ENCODE results near the gene QDPR.

QDPR gene

DNA sequence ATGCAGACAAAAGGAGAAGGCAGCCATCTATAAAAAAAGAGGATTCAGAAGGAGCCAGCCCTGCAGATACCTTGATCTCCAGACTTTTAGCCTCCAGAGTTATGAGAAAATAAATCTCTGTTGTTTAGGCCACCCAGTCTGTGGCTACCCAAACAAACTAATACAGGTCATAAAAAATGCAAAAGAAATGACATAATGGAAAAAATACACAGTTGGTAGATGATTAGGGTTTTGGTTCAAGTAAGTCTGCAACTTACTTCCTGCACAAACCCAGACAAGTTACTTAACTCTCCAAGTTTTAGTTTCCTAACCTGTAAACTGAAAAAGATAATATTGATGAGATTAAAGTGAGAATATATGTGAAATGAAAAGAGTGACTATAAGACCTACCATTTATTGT is 11.3 kb downstream of the QDPR start:
- no peak for TF ChIP-seq GABPA (IDR thresholded peaks at IDR 0.05; ENCODE audit: low read depth)
- TF ChIP-seq, protein P1, sequence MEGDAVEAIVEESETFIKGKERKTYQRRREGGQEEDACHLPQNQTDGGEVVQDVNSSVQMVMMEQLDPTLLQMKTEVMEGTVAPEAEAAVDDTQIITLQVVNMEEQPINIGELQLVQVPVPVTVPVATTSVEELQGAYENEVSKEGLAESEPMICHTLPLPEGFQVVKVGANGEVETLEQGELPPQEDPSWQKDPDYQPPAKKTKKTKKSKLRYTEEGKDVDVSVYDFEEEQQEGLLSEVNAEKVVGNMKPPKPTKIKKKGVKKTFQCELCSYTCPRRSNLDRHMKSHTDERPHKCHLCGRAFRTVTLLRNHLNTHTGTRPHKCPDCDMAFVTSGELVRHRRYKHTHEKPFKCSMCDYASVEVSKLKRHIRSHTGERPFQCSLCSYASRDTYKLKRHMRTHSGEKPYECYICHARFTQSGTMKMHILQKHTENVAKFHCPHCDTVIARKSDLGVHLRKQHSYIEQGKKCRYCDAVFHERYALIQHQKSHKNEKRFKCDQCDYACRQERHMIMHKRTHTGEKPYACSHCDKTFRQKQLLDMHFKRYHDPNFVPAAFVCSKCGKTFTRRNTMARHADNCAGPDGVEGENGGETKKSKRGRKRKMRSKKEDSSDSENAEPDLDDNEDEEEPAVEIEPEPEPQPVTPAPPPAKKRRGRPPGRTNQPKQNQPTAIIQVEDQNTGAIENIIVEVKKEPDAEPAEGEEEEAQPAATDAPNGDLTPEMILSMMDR (IDR thresholded peaks at IDR 0.05; ENCODE audit: insufficient read depth, low read length) = no peak
- TF ChIP-seq, protein P2, sequence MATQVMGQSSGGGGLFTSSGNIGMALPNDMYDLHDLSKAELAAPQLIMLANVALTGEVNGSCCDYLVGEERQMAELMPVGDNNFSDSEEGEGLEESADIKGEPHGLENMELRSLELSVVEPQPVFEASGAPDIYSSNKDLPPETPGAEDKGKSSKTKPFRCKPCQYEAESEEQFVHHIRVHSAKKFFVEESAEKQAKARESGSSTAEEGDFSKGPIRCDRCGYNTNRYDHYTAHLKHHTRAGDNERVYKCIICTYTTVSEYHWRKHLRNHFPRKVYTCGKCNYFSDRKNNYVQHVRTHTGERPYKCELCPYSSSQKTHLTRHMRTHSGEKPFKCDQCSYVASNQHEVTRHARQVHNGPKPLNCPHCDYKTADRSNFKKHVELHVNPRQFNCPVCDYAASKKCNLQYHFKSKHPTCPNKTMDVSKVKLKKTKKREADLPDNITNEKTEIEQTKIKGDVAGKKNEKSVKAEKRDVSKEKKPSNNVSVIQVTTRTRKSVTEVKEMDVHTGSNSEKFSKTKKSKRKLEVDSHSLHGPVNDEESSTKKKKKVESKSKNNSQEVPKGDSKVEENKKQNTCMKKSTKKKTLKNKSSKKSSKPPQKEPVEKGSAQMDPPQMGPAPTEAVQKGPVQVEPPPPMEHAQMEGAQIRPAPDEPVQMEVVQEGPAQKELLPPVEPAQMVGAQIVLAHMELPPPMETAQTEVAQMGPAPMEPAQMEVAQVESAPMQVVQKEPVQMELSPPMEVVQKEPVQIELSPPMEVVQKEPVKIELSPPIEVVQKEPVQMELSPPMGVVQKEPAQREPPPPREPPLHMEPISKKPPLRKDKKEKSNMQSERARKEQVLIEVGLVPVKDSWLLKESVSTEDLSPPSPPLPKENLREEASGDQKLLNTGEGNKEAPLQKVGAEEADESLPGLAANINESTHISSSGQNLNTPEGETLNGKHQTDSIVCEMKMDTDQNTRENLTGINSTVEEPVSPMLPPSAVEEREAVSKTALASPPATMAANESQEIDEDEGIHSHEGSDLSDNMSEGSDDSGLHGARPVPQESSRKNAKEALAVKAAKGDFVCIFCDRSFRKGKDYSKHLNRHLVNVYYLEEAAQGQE (IDR thresholded peaks at IDR 0.05; ENCODE audit: insufficient replicate concordance, low read depth) = no peak
- TF ChIP-seq SPI1 (IDR thresholded peaks at IDR 0.05; ENCODE audit: borderline replicate concordance, low read depth) = no peak
- no peak for TF ChIP-seq POLR2AphosphoS5 (IDR thresholded peaks at IDR 0.05; ENCODE audit: low read depth)
- no peak overlapping the region for H3K4me3 ChIP-seq (replicated peaks; ENCODE audit: insufficient read depth, low read length)

DNA sequence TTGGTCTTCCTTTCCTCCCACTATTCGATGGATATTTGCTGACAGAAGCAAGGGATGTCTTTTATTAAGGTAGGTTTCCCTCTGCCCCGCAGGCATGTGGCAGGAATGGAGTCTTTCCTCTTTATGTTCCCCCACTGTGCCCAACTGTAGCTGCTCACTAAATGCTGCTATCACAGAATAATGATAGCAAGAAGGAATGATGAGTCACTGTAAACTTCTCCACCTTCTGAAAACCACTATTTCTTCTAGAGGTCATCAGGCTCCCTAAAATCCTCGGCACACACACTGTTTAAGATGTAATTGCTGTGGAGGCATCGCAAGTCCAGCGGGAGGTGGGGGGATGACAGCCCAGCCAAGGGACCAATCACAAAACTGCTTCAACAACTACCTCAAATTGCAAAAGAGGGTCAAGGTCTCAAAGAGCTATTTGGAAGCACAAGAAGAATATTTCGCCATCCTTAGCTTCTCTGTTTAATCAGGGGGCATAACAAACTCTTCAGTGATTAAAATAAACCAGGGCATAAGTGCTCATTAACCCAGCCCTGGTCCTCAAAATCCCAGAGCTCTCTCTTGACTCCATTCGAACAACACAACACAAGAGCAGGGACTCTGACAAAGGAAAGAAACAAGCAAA is 13.9 kb downstream of the QDPR start:
- H3K27ac ChIP-seq (replicated peaks) = no peak overlapping the region
- TF ChIP-seq POLR2AphosphoS5 (IDR thresholded peaks at IDR 0.05; ENCODE audit: low read depth) (no peak), SPI1 (IDR thresholded peaks at IDR 0.05; ENCODE audit: borderline replicate concordance, low read depth) (no peak), GABPA (IDR thresholded peaks at IDR 0.05; ENCODE audit: low read depth) (no peak)
- TF ChIP-seq, protein P1 (IDR thresholded peaks at IDR 0.05; ENCODE audit: insufficient read depth, low read length) = no peak
- TF ChIP-seq, protein P2 (IDR thresholded peaks at IDR 0.05; ENCODE audit: insufficient replicate concordance, low read depth) = no peak
- DNase-seq (ENCODE audit: low read depth in 1 of 2, low spot score in 1 of 2) = peak; percentile 38 to 51

More for the DNA sequence above, 11.3 kb downstream of the QDPR start:
- Histone ChIP-seq H3K27ac (replicated peaks) (no peak overlapping the region; the same call in 1 of the 2 replicates), H3K27me3 (ENCODE audit: insufficient read depth, poor library complexity, severe bottlenecking) (no peaks in the 10 kb centered on the region)
- no peak for DNase-seq (ENCODE audit: low read depth in 1 of 2, low spot score in 1 of 2)

DNA sequence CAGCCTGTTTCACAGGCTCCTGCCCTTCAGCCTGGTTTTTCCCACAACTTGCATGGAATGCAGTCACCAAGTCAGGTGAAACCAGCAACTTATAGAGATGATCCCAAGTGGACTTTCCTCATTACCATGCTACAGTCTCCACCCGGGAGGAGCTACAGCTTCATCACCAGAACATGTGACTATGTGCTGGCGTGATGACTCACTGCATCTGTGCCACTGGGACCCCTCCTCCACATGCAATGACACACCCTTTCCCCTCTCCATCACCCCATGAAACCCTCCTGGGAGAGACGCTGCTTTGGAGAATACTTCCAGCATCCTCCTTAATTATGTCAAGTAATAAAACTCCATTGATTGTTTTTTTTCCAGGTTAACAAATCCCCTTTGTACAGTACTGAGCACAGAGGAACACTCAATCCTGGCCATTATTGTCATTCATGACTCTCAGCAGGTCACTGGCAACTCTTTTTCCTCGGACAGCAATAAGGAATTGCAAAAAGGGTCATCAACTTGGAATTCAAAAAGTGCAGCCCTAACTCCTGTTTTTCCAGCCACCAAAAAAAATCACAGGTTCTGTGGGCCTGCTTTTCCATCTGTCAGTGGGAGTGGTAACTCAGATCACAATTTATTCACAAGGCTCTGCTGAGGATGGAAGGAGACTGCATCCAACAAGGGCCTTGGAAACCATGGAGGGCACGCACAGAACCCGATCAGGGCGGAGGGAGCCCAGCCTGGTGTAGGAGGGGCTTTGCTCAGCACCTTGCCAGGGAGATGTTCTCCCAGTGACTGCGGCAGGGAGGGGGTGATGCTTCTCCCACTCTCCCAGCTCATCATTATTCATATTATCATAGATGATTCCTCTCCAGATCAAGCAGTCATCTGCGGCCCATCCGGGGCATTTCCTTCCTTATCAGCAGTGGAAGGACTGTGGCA is 17.4 kb downstream of the QDPR start:
- Histone ChIP-seq H3K27ac (replicated peaks) (no peak overlapping the region), H3K4me3 (replicated peaks; ENCODE audit: insufficient read depth, low read length) (no peak overlapping the region), H3K27me3 (ENCODE audit: insufficient read depth, poor library complexity, severe bottlenecking) (no peaks in the 10 kb centered on the region)
- peak in 1 of 2 experiments; percentile 20 for DNase-seq (ENCODE audit: low read depth in 1 of 2, low spot score in 1 of 2)
- no peak for TF ChIP-seq SPI1 (IDR thresholded peaks at IDR 0.05; ENCODE audit: borderline replicate concordance, low read depth)
- TF ChIP-seq, protein P2 (IDR thresholded peaks at IDR 0.05; ENCODE audit: insufficient replicate concordance, low read depth) = no peak
- TF ChIP-seq, protein P1 (IDR thresholded peaks at IDR 0.05; ENCODE audit: insufficient read depth, low read length) = no peak
- no peak for TF ChIP-seq GABPA (IDR thresholded peaks at IDR 0.05; ENCODE audit: low read depth)
- TF ChIP-seq POLR2AphosphoS5 (IDR thresholded peaks at IDR 0.05; ENCODE audit: low read depth) = no peak

More for the DNA sequence above, 13.9 kb downstream of the QDPR start:
- no peaks in the 10 kb centered on the region for H3K27me3 ChIP-seq (ENCODE audit: insufficient read depth, poor library complexity, severe bottlenecking)
- no peak overlapping the region for H3K4me3 ChIP-seq (replicated peaks; ENCODE audit: insufficient read depth, low read length)
